GM19463 (cell line): ENCODE data around the gene SOX6.
"Not testable (repeated sequence)": the region's sequence is repeated elsewhere in the genome, so short reads cannot be mapped to it uniquely, and the experiment has no call there.

Source experiments
- ATAC-seq: cut with Tn5 transposase; IDR thresholded peaks from one replicate; pipeline ENCODE4 v1.9.1; 2021; ENCODE audit warnings: mild to moderate bottlenecking, moderate library complexity; ENCODE audit not compliant: unreplicated experiment

SOX6 gene

GRCh38 chr11:15940462-15941205 lies 415.7 kb downstream of the SOX6 start:
- ATAC-seq = peak; percentile 38

GRCh38 chr11:15938983-15939382 lies 417.4 kb downstream of the SOX6 start:
- ATAC-seq = no peak

GRCh38 chr11:15938121-15938611 lies 418.2 kb downstream of the SOX6 start:
- no peak for ATAC-seq

GRCh38 chr11:15937601-15938120 lies 418.7 kb downstream of the SOX6 start:
- ATAC-seq = no peak

GRCh38 chr11:15936011-15936410 lies 420.3 kb downstream of the SOX6 start:
- no peak for ATAC-seq

GRCh38 chr11:15935373-15935772 lies 421.0 kb downstream of the SOX6 start:
- no peak for ATAC-seq

GRCh38 chr11:15933886-15934625 lies 422.3 kb downstream of the SOX6 start:
- ATAC-seq = no peak

GRCh38 chr11:15932417-15932816 lies 423.9 kb downstream of the SOX6 start:
- no peak for ATAC-seq

GRCh38 chr11:15931497-15931896 lies 424.8 kb downstream of the SOX6 start:
- ATAC-seq = no peak

- ATAC-seq = no peak
Observed at GRCh38 chr11:15930442-15931025, 425.8 kb downstream of the SOX6 start.

GRCh38 chr11:15929371-15929901 lies 426.9 kb downstream of the SOX6 start:
- no peak for ATAC-seq

- no peak for ATAC-seq
Observed at GRCh38 chr11:15927864-15928217, 428.5 kb downstream of the SOX6 start.

- no peak for ATAC-seq
Observed at GRCh38 chr11:15927196-15927863, 429.0 kb downstream of the SOX6 start.

GRCh38 chr11:15926071-15926470 lies 430.3 kb downstream of the SOX6 start:
- ATAC-seq = no peak

- ATAC-seq = no peak
Observed at GRCh38 chr11:15923183-15923582, 433.2 kb downstream of the SOX6 start.

- not testable (repeated sequence) for ATAC-seq
Observed at GRCh38 chr11:15922745-15923144, 433.6 kb downstream of the SOX6 start.

GRCh38 chr11:15920856-15921629 lies 435.3 kb downstream of the SOX6 start:
- no peak for ATAC-seq

GRCh38 chr11:15918674-15919073 lies 437.7 kb downstream of the SOX6 start:
- no peak for ATAC-seq

- no peak for ATAC-seq
Observed at GRCh38 chr11:15918212-15918611, 438.1 kb downstream of the SOX6 start.
